ENCODE measurements around the gene PPEF1. TPM values are rescaled to one million over a fixed set of nuclear protein-coding genes. Genes with fewer than 3 reads are reported as not detected.

The PPEF1 gene
- polyA plus RNA-seq, 1 experiment: not detected

- ChIA-PET POLR2A (no interaction called here), CTCF (no interaction called here)
- Histone ChIP-seq H3K27me3 (ENCODE audit: control insufficient read depth, insufficient read depth, low read length) (no peaks in the 10 kb centered on the region), H3K4me3 (ENCODE audit: low read depth, low read length) (no peak overlapping the region), H3K36me3 (ENCODE audit: control insufficient read depth, insufficient read depth, low read length) (no peaks in the 10 kb centered on the region)
- DNase-seq (ENCODE audit: low read depth): no peak
- TF ChIP-seq CTCF (IDR thresholded peaks at IDR 0.05; ENCODE audit: insufficient read depth, low read depth, low read length): no peak
Observed at GRCh38 chrX:18691431-18691830, 16.0 kb upstream of the PPEF1 start.

GRCh38 chrX:18692541-18692940, 14.9 kb upstream of the PPEF1 start:
- no peak for TF ChIP-seq CTCF (IDR thresholded peaks at IDR 0.05; ENCODE audit: insufficient read depth, low read depth, low read length)
- no peak overlapping the region for H3K4me3 ChIP-seq (ENCODE audit: low read depth, low read length)
- no peaks in the 10 kb centered on the region for H3K27me3 ChIP-seq (ENCODE audit: control insufficient read depth, insufficient read depth, low read length)
- DNase-seq (ENCODE audit: low read depth): no peak
- ChIA-PET POLR2A (no interaction called here), CTCF (interaction anchor here (0.6 kb wide), 1 partner anchor 493 kb away, joined by 3 read pairs; no protein-coding TSS in a partner anchor)
- no peaks in the 10 kb centered on the region for H3K36me3 ChIP-seq (ENCODE audit: control insufficient read depth, insufficient read depth, low read length)

- Histone ChIP-seq H3K27me3 (ENCODE audit: control insufficient read depth, insufficient read depth, low read length) (no peaks in the 10 kb centered on the region), H3K36me3 (ENCODE audit: control insufficient read depth, insufficient read depth, low read length) (no peaks in the 10 kb centered on the region), H3K4me3 (ENCODE audit: low read depth, low read length) (no peak overlapping the region)
- no peak for TF ChIP-seq CTCF (IDR thresholded peaks at IDR 0.05; ENCODE audit: insufficient read depth, low read depth, low read length)
- CTCF ChIA-PET: no interaction called here
- POLR2A ChIA-PET: no interaction called here
- no peak for DNase-seq (ENCODE audit: low read depth)
Observed at GRCh38 chrX:18696653-18697052, 10.8 kb upstream of the PPEF1 start.

- TF ChIP-seq CTCF (IDR thresholded peaks at IDR 0.05; ENCODE audit: insufficient read depth, low read depth, low read length): no peak
- Histone ChIP-seq H3K4me3 (ENCODE audit: low read depth, low read length) (no peak overlapping the region), H3K27me3 (ENCODE audit: control insufficient read depth, insufficient read depth, low read length) (no peaks in the 10 kb centered on the region), H3K36me3 (ENCODE audit: control insufficient read depth, insufficient read depth, low read length) (no peaks in the 10 kb centered on the region)
- no peak for DNase-seq (ENCODE audit: low read depth)
- CTCF ChIA-PET: no interaction called here
- POLR2A ChIA-PET: no interaction called here
Observed at GRCh38 chrX:18698737-18699650, 8.5 kb upstream of the PPEF1 start.

GRCh38 chrX:18701621-18702361, 5.7 kb upstream of the PPEF1 start:
- Histone ChIP-seq H3K4me3 (ENCODE audit: low read depth, low read length) (no peak overlapping the region), H3K27me3 (ENCODE audit: control insufficient read depth, insufficient read depth, low read length) (no peaks in the 10 kb centered on the region), H3K36me3 (ENCODE audit: control insufficient read depth, insufficient read depth, low read length) (no peaks in the 10 kb centered on the region)
- ChIA-PET CTCF (no interaction called here), POLR2A (no interaction called here)
- no peak for DNase-seq (ENCODE audit: low read depth)
- no peak for TF ChIP-seq CTCF (IDR thresholded peaks at IDR 0.05; ENCODE audit: insufficient read depth, low read depth, low read length)
